ENCODE data around the gene MLANA. TPM values are rescaled to one million over a fixed set of nuclear protein-coding genes. Genes with fewer than 3 reads are reported as not detected.

MLANA gene
- polyA plus RNA-seq, 1 experiment, result not detected

GRCh38 chr9:5858833-5859232 lies 31.9 kb upstream of the MLANA start:
- ChIA-PET POLR2A (no interaction called here), CTCF (interaction anchor here (1.2 kb wide), 1 partner anchor 10 kb away, joined by 4 read pairs; no protein-coding TSS in a partner anchor)
- DNase-seq (ENCODE audit: low read depth), result no peak
- Histone ChIP-seq H3K4me3 (ENCODE audit: low read depth, low read length) (no peak overlapping the region), H3K27me3 (ENCODE audit: control insufficient read depth, insufficient read depth, low read length) (no peaks in the 10 kb centered on the region; the same call in none of the 2 replicates), H3K36me3 (ENCODE audit: control insufficient read depth, insufficient read depth, low read length) (no peaks in the 10 kb centered on the region)
- TF ChIP-seq, protein P1, sequence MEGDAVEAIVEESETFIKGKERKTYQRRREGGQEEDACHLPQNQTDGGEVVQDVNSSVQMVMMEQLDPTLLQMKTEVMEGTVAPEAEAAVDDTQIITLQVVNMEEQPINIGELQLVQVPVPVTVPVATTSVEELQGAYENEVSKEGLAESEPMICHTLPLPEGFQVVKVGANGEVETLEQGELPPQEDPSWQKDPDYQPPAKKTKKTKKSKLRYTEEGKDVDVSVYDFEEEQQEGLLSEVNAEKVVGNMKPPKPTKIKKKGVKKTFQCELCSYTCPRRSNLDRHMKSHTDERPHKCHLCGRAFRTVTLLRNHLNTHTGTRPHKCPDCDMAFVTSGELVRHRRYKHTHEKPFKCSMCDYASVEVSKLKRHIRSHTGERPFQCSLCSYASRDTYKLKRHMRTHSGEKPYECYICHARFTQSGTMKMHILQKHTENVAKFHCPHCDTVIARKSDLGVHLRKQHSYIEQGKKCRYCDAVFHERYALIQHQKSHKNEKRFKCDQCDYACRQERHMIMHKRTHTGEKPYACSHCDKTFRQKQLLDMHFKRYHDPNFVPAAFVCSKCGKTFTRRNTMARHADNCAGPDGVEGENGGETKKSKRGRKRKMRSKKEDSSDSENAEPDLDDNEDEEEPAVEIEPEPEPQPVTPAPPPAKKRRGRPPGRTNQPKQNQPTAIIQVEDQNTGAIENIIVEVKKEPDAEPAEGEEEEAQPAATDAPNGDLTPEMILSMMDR (IDR thresholded peaks at IDR 0.05; ENCODE audit: insufficient read depth, low read depth, low read length), result no peak

DNA sequence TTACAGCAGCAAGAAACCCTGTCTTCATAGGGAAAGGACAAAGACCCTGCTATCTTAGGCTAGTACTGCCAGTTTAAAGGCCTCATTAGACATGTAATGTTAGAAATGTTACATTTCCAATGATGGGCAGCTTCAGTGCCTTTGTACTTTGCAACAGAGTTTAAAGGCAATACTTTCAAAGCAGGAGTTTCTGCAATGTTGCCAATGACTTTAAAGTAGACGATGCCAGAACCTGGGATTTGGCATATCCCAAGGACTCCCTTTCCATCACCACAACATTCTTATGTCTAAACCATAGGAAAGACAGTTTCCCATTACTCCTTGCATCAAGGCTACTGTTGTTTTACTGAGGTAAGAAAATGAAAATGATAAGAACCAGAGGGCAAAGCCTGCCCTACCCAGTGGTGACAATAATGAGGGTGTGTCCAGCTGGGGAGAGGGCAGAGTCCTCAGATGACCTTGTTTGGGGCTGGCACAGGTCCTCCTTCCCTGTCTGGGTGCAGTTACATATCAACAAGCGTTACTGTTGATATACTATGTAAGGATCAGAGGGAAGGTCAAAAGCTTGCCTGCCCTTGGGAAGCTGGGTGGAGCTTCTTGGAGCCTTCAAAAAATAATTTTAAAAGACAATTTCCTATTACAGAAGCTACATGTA lies 27.5 kb upstream of the MLANA start:
- DNase-seq (ENCODE audit: low read depth), result no peak
- ChIA-PET CTCF (interaction anchor here (0.7 to 1.7 kb wide), 4 partner anchors 22 to 82 kb away, joined by 3 read pairs; partner anchors contain the start of gene ERMP1), POLR2A (no interaction called here)
- H3K4me3 ChIP-seq (ENCODE audit: low read depth, low read length), result no peak overlapping the region
- H3K36me3 ChIP-seq (ENCODE audit: control insufficient read depth, insufficient read depth, low read length), result no peaks in the 10 kb centered on the region
- TF ChIP-seq, protein P1 (IDR thresholded peaks at IDR 0.05; ENCODE audit: insufficient read depth, low read depth, low read length), result no peak
- no peaks in the 10 kb centered on the region; the same call in 1 of the 2 replicates for H3K27me3 ChIP-seq (ENCODE audit: control insufficient read depth, insufficient read depth, low read length)

GRCh38 chr9:5864446-5864845 lies 26.2 kb upstream of the MLANA start:
- TF ChIP-seq, protein P1 (IDR thresholded peaks at IDR 0.05; ENCODE audit: insufficient read depth, low read depth, low read length), result no peak
- Histone ChIP-seq H3K4me3 (ENCODE audit: low read depth, low read length) (no peak overlapping the region), H3K27me3 (ENCODE audit: control insufficient read depth, insufficient read depth, low read length) (no peaks in the 10 kb centered on the region), H3K36me3 (ENCODE audit: control insufficient read depth, insufficient read depth, low read length) (no peaks in the 10 kb centered on the region)
- CTCF ChIA-PET, result interaction anchor here (0.7 to 0.9 kb wide), 4 partner anchors 10 to 32 kb away, joined by 3 read pairs; partner anchors contain the start of gene ERMP1
- POLR2A ChIA-PET, result no interaction called here
- DNase-seq (ENCODE audit: low read depth), result no peak

DNA sequence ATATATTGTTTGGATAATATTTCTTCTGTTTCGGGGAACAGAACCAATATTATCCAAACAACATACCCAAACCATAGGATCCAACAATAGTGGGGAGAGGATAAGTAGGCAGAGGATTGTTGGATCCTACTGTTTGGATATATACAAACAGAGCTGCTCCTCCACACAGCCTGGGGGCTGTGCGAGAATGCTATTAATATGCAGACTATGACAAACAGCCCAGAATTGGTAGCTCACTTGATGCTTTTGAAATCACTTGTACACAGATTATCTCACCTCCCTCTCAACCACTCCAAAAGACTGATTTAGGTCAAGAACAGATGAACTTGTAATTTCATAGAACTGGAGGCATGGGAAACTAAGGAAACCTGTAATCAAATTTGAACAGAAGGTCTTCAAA lies 24.4 kb upstream of the MLANA start:
- Histone ChIP-seq H3K27me3 (ENCODE audit: control insufficient read depth, insufficient read depth, low read length) (no peaks in the 10 kb centered on the region), H3K36me3 (ENCODE audit: control insufficient read depth, insufficient read depth, low read length) (no peaks in the 10 kb centered on the region), H3K4me3 (ENCODE audit: low read depth, low read length) (no peak overlapping the region)
- TF ChIP-seq, protein P1 (IDR thresholded peaks at IDR 0.05; ENCODE audit: insufficient read depth, low read depth, low read length), result no peak
- ChIA-PET POLR2A (no interaction called here), CTCF (interaction anchor here (0.9 kb wide), 1 partner anchor 19 kb away, joined by 3 read pairs; no protein-coding TSS in a partner anchor)
- DNase-seq (ENCODE audit: low read depth), result no peak

GRCh38 chr9:5866685-5867084 lies 24.0 kb upstream of the MLANA start:
- POLR2A ChIA-PET, result no interaction called here
- no peaks in the 10 kb centered on the region for H3K36me3 ChIP-seq (ENCODE audit: control insufficient read depth, insufficient read depth, low read length)
- TF ChIP-seq, protein P1 (IDR thresholded peaks at IDR 0.05; ENCODE audit: insufficient read depth, low read depth, low read length), result no peak
- CTCF ChIA-PET, result interaction anchor here (0.9 kb wide), 1 partner anchor 19 kb away, joined by 3 read pairs; no protein-coding TSS in a partner anchor
- DNase-seq (ENCODE audit: low read depth), result no peak
- no peak overlapping the region for H3K4me3 ChIP-seq (ENCODE audit: low read depth, low read length)
- H3K27me3 ChIP-seq (ENCODE audit: control insufficient read depth, insufficient read depth, low read length), result no peaks in the 10 kb centered on the region

Data from BJ (cell line).